HG02884 (cell line): Measurements from ENCODE around the gene EDC4.
"Not testable (repeated sequence)": the region's sequence is repeated elsewhere in the genome, so short reads cannot be mapped to it uniquely, and the experiment has no call there.

Experiments used
- ATAC-seq: cut with Tn5 transposase; IDR thresholded peaks from one replicate; pipeline ENCODE4 v1.9.1; 2021; ENCODE audit warnings: mild to moderate bottlenecking, moderate library complexity; ENCODE audit not compliant: unreplicated experiment

The EDC4 gene, protein sequence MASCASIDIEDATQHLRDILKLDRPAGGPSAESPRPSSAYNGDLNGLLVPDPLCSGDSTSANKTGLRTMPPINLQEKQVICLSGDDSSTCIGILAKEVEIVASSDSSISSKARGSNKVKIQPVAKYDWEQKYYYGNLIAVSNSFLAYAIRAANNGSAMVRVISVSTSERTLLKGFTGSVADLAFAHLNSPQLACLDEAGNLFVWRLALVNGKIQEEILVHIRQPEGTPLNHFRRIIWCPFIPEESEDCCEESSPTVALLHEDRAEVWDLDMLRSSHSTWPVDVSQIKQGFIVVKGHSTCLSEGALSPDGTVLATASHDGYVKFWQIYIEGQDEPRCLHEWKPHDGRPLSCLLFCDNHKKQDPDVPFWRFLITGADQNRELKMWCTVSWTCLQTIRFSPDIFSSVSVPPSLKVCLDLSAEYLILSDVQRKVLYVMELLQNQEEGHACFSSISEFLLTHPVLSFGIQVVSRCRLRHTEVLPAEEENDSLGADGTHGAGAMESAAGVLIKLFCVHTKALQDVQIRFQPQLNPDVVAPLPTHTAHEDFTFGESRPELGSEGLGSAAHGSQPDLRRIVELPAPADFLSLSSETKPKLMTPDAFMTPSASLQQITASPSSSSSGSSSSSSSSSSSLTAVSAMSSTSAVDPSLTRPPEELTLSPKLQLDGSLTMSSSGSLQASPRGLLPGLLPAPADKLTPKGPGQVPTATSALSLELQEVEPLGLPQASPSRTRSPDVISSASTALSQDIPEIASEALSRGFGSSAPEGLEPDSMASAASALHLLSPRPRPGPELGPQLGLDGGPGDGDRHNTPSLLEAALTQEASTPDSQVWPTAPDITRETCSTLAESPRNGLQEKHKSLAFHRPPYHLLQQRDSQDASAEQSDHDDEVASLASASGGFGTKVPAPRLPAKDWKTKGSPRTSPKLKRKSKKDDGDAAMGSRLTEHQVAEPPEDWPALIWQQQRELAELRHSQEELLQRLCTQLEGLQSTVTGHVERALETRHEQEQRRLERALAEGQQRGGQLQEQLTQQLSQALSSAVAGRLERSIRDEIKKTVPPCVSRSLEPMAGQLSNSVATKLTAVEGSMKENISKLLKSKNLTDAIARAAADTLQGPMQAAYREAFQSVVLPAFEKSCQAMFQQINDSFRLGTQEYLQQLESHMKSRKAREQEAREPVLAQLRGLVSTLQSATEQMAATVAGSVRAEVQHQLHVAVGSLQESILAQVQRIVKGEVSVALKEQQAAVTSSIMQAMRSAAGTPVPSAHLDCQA (N-terminal part only)

DNA sequence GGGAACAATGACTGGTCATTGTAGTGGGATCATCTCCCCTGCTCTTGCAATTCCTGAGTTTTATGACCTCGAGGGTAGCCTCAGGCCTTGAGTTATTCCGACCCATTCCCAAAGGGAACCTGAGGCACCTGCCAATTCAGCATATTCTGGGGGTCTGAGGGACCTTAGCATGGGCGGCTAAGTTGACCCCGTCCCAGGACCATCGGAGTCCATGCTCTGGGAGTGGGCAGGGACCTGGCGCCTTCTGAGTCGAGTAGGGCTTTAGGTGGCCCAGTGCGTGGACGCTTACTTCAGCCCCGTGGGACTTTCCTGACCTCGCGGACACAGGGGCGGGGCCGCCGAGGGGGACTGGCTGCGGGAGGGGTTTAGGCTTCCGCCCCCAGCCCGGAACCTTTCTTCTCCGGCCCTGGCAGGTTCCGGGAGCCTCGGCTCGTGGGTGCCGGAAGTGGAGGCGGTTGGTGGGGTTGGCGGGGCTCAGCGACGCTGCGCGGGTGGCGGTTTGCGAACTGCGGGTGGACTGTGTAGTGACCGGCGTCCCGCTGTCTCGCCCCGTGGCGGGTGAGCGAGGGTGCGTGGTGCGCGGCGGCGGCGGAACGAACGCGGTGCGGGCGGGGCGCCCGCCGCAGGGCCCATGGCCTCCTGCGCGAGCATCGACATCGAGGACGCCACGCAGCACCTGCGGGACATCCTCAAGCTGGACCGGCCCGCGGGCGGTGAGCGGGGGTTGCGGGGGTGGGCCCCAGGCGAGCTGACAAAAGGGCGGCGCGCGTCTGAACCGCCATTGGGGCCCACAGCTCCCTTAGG, at the start of gene EDC4:
Gene EDC4, plus strand, starts transcription at position 422 of the 804 bp plus-strand sequence. Its CDS starts 210 bp downstream, at position 632.
- peak; percentile 61 for ATAC-seq

DNA sequence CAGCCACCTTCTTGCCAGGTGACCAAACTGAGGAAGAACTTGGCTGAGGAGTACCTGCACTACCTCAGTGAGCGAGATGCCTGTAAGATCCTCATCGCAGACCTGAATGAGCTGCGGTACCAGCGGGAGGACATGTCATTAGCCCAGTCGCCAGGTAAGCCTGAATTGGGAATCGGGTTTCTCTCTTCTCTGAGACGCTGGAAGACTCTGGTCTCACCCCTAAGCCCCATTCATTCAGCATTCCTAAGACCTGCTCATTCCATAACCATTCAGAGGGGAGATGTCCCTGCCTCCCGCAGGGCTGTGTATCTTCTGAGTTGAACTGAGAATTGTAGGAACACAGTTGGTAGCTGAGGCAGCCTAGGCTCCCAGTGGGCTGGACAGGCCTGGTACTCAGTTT, 47.7 kb upstream of the EDC4 start:
- ATAC-seq, result no peak

DNA sequence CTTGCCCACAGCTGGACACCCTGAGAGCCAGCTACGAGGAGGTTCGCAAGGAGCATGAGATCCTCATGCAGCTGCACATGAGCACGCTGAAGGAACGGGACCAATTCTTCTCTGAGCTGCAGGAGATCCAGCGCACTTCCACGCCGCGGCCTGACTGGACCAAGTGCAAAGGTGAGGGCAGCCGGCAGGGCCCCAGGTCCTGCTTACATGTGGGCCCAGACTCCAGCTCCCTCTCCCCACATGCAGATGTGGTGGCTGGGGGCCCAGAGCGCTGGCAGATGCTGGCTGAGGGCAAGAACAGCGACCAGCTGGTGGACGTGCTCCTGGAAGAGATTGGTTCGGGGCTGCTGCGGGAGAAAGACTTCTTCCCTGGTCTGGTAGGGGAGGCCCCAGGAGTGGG, 46.9 kb upstream of the EDC4 start:
- no peak for ATAC-seq

DNA sequence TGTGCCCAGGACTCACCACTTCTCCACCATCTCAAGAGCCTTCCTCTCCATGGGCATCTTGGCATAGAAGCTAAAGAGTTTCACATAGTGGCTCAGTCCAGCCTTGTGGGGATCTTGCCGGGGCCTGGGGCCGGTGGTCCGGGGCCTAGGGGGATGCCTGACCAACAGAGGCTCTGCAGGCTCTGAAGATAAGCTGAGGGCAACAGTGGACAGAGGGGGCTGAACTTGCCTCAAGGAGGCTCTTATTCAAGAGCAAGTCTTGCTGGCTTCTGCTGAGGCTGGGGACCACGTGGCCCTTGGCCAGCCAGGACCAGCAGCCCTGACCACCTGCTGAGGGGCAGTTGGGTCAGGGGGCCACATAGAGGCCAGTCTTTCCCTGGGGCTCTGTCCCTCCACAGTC, 44.2 kb upstream of the EDC4 start:
- ATAC-seq, result no peak

DNA sequence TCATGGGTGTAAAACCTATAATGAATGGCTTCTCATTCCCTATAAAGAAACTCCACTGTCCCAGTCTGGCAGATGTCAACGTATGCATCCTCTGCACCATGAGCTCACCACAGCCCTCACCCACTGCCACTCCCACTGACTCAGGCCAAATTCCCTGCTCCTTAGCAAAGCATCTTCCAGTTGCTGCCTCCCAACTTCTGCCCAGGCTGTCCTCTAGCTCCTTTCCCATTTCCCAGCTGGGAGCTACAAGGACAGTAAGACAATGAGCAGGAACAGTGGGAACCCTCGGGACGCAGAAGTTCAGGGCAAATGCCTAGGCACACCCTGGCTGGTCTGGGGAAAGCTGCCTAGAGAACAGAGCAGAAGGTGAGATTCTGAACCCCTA, 39.8 kb upstream of the EDC4 start:
- no peak for ATAC-seq

DNA sequence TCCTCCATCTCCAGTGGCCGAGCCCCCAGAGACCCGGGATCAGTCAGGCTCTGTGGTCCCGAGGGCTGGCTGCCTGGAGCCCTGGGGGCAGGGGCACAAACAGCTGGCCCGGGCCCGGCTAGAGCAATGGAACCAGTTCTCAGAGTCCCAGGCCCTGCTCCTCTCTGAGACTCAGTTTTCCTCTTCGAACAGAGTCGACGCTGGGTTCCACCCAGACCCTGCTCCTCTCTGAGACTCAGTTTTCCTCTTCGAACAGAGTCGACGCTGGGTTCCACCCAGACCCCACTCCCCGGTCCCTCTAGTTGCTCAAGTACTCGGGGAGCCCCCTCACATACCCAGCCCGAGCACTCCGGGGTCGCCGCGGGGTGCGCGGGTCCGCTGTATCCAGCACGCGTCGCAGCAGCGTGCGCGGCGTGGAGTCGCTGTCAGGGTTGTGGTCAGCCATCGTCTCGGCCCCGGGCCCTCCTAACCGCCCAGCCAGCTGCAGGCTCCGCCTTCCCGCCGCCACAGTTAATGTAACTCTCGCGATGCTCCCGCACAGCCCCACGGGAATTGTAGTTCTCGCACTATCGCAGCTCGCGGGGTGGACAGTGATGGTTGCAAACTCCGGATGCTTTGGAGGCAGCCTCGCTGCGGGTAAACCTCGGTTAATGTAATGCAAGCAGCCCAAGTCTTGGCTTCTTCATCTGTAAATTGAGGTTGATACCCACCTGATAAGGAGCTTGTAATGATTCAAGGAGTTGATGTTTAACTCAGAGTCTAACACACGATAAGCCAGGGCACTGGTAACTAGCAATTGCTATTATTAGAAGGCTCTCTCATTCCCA, 39.2 kb upstream of the EDC4 start:
- ATAC-seq, result peak; percentile 96

DNA sequence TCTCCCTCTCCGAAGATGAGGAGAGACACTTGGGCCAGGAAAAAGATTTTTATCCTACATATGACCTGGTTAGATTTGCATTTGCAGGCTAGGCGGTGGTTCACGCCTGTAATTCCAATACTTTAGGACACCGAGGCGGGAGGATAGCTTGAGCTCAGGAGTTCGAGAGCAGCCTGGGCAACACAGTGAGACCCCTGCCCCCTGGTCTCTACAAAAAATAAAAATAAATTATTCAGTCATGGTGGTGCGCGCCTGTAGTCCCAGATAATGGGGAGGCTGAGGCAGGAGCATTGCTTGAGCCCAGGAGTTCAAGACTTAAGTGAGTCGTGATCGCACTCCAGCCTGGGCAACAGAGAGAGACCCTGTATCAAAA, 38.6 kb upstream of the EDC4 start:
- no peak for ATAC-seq

DNA sequence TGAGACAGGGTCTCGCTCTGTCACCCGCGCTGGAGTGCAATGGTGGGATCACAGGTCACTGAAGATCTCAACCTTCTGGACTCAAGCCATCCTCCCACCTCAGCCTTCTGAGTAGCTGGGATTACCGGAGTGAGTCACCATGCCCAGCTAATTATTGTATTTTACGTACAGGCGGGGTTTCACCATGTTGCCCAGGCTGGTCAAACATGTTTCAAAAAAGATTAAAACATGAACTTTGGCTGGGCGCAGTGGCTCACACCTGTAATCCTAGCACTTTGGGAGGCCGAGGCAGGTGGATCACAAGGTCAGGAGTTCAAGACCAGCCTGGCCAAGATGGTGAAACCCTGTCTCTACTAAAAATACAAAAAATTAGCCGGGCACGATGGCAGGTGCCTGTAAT, 35.7 kb upstream of the EDC4 start:
- ATAC-seq, result not testable (repeated sequence)

DNA sequence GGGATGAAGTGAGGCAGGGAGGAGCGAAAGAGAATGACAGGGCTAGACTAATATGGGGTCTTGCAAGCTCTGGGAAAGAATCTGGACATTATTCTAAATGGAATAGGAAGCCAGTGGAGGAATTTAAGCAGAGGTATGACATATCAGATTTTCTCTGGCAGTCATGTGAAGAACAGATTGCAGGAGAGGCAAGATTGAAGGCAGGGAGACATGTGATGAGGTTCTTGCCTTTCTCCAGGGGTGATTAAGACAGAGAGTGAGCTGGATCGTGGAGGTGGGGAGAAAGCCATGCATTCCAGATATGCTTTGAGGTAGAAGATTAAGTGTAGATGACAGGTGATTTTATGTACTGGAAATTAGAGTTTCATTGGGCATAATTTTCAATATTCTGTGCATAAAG, 35.0 kb upstream of the EDC4 start:
- ATAC-seq, result no peak

DNA sequence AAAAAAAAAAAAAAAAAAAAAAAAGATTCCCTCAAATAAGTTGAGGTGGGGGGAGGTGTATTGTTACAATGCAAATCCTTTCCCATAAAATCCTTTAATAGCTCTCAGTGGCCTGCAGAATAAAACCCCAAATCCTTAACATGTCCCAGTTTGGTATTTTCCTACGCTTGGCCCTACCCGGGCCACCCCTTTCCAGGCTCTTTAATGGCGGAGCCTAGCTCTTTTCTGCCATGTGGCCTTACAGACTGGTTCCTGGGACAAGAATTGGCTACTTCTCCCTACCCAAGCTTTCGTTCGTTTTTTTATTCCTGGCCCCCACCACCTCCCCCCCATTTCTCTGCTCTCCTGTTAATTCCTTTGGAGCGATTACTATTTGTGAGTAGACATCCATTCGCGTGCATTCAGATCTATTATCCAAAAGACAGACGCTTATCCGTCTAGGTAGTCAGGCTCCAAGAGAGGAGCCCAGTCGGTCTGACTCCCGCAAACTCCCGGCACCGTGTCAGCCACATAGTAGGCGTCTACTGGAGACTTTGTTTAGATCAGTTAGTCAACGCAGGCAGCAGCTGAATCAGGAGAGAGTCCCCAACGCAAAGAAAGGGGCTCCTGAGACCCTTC, 31.5 kb upstream of the EDC4 start:
- ATAC-seq, result no peak

DNA sequence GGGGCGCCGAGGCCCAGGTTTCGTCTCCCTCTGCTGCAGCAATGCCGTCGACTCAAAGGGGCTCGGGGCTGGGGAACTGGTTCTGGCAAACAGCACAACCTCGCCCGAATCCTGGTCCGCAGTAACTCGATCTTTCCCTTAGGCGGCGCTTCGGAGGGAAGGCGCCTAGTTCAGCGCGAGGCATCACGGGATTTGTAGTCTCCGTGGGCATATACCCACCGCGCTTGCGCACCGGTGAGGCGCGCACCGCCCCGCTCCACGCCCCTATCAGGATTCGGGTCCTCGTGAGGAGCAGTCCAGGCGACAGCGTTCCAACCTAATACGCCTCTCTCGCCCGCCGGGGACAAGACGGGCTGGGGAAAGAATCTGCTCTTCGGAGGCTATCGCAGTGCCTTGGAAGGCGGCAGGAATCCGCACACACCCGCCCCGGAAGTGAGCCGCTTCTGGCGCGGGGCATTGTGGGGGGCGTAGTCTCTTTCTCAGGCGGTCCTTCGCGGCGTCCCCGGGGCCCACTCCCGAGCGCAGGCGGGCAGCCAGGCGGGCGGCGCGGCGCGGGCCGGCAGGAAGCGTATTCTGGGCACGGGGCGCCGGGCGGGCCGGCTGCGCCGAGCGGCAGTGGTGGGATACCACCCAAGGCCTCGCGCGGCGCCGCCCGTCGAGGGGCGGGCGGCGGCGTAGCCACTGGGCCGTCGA, 30.9 kb upstream of the EDC4 start, which contains the start of gene THAP11:
Gene THAP11, plus strand, starts transcription at position 505 of the 693 bp plus-strand sequence. CDS start 235 bp downstream, outside the sequence.
- ATAC-seq, result peak; percentile 39

DNA sequence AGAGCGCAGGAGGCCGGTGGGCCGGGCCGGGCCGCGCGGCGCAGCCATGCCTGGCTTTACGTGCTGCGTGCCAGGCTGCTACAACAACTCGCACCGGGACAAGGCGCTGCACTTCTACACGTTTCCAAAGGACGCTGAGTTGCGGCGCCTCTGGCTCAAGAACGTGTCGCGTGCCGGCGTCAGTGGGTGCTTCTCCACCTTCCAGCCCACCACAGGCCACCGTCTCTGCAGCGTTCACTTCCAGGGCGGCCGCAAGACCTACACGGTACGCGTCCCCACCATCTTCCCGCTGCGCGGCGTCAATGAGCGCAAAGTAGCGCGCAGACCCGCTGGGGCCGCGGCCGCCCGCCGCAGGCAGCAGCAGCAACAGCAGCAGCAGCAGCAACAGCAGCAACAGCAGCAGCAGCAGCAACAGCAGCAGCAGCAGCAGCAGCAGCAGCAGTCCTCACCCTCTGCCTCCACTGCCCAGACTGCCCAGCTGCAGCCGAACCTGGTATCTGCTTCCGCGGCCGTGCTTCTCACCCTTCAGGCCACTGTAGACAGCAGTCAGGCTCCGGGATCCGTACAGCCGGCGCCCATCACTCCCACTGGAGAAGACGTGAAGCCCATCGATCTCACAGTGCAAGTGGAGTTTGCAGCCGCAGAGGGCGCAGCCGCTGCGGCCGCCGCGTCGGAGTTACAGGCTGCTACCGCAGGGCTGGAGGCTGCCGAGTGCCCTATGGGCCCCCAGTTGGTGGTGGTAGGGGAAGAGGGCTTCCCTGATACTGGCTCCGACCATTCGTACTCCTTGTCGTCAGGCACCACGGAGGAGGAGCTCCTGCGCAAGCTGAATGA, 30.1 kb upstream of the EDC4 start:
- ATAC-seq, result peak; percentile 11

DNA sequence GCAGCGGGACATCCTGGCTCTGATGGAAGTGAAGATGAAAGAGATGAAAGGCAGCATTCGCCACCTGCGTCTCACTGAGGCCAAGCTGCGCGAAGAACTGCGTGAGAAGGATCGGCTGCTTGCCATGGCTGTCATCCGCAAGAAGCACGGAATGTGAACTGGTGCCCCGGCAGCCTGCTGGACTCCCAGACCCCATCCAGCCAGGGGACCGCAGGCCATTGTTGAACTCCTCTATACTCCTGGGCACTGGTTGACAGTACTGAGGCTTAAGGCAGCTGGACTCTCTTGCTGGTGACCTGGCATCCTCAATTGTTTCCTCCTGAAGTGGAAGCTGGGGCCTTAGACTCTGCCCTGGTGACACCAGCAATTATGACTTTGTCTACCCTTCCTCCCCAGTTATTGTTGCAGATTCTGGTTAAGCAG, 29.5 kb upstream of the EDC4 start:
- ATAC-seq, result no peak

DNA sequence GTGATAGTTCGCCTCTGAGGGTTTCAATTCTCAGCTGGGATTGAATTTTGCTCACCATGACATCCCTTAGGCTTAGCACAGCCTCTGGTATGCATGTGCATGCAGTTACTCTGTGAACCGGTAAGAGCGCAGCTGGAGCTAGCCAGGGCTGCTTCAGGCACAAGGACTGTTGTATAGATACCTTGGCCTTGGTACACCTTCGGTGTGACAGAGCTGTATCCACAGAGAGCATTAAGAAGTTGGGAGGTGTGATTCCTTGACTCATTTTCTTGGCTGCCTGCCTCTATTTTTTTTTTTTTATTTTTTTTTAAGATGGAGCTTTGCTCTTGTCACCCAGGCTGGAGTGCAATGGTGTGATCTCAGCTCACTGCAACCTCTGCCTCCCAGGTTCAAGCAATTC, 28.4 kb upstream of the EDC4 start:
- no peak for ATAC-seq

DNA sequence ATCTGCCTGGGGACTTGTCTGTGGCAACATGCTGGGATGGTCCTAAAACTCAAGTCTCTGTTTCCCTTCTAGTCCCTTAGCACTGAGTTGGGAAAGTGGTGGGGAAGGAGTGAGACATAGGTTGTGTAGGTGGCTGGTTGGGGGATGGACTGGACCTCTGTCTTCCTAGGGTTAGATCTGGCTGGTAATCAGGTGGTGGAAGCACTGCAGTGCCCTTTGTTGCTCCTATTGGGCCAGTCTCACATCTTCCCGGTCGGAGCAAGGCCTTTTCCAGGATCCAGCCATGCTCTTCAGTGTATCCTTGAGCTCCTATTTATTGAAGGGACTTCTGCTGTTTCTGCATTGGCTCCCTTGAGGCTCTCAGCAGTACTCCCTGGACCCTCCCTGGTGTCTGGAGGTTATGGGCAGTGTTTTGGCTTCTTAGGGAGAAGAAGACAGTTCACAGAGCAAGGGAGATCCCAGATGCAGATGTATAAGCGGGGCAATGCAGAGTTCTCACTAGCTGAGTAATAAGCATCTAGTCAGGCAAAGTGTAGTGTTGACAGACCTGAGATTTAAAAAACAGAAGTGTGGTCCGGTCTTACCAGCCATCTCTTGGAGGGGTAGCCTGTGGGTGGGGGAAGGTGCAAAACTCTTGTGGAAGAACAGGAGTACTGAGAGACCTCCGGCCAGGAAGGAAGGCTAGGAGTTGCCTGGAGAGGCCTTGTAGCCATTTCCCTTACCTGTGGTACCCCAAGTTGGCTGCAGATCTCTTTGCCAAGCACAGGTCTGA, 27.4 kb upstream of the EDC4 start:
- ATAC-seq, result no peak

DNA sequence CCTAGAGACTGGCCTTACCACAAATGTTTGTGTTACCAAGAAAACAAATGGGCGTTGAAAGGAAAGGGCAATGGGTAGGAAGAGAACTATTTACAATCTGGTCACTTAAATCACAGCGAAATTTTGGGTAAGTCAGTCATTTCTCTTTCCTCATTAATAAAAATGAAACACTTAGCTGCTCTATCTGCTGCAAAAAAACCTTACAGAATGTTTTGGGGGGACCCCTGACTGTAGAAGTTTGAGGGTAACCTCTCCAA, 26.9 kb upstream of the EDC4 start:
- ATAC-seq, result no peak
